Muscle of back (tissue), 13 donors: ENCODE measurements around the gene UBTF. TPM values are rescaled to one million over a fixed set of nuclear protein-coding genes. Genes with fewer than 3 reads are reported as not detected.

Experiments used
- DNase-seq, 3 donors: peaks; one replicate each; pipeline versions ENCODE4 v3.0.0 to v3.0.0-alpha.2; 2013
- long read RNA-seq, 9 donors: transcript quantifications; one replicate each; lab custom pipeline, GENCODE V29; 2026
- polyA plus RNA-seq, 10 donors: library from polyadenylated mRNA; unstranded; fragments of 120-200 nt; gene quantifications; one replicate each; pipeline ENCODE4 v1.2.1, GENCODE V29; 2013; ENCODE audit not compliant: insufficient read length in 10 of 10

Gene UBTF
- polyA plus RNA-seq, result 10 to 100 TPM; 60.2 to 92.2 (median 72.2) TPM
- long read RNA-seq, donor 1, full-length matches to known transcripts, result 3 of 9 reads
- long read RNA-seq, donor 1, partial matches to known transcripts, result 6 of 9 reads
- long read RNA-seq, donor 1, other reads (novel, unspliced or antisense), result 0 of 9 reads
- long read RNA-seq, donor 2, partial matches to known transcripts, result 0 of 1 reads
- long read RNA-seq, donor 2, other reads (novel, unspliced or antisense), result 0 of 1 reads
- long read RNA-seq, donor 3, result 0 reads
- long read RNA-seq, donor 4, partial matches to known transcripts, result 0 of 2 reads
- long read RNA-seq, donor 4, other reads (novel, unspliced or antisense), result 0 of 2 reads
- long read RNA-seq, donor 5, full-length matches to known transcripts, result 5 of 5 reads
- long read RNA-seq, donor 5, partial matches to known transcripts, result 0 of 5 reads
- long read RNA-seq, donor 5, other reads (novel, unspliced or antisense), result 0 of 5 reads
- long read RNA-seq, donor 6, full-length matches to known transcripts, result 3 of 11 reads
- long read RNA-seq, donor 6, partial matches to known transcripts, result 8 of 11 reads
- long read RNA-seq, donor 6, other reads (novel, unspliced or antisense), result 0 of 11 reads
- long read RNA-seq, donor 7, partial matches to known transcripts, result 13 of 16 reads
- long read RNA-seq, donor 7, other reads (novel, unspliced or antisense), result 0 of 16 reads
- long read RNA-seq, donor 8, full-length matches to known transcripts, result 4 of 4 reads
- long read RNA-seq, donor 8, partial matches to known transcripts, result 0 of 4 reads
- long read RNA-seq, donor 8, other reads (novel, unspliced or antisense), result 0 of 4 reads
- long read RNA-seq, donor 9, result 0 reads

DNA sequence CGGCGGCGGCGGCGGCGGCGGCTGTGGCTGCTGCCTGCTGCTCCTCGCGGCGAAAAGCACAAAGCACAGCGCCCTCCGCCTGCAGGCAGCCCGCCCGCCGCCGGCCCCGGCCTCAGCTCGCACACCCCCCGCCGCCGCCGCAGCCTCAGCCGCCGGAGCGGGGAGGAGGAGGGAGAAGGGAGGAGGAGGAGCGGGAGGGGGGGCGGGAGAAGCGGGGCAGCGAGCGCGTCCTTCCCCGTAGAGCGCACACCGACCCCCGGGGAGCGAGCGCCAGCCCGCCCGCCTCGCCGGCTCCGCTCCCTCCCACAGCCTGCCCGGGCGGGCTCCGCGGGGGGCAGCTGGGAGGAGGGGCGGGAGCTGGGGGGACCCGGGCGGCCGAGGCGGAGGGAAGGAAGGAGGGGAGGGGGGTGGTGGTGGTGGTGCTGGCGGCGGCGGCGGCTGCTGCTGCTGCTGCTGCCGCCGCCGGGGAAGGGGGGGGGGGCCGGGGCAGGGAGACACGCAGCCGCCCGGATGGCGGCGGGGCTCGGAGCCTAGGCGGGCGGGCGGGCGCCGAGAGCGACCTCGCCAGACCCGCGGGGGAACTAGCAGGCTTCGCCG lies at the start of gene UBTF:
TSS of gene UBTF (minus strand) at position 60 of the 597 bp plus-strand sequence. CDS start 1,446 bp downstream, outside the sequence.
- DNase-seq, result peak; percentile 74 to 86 (median 78)

DNA sequence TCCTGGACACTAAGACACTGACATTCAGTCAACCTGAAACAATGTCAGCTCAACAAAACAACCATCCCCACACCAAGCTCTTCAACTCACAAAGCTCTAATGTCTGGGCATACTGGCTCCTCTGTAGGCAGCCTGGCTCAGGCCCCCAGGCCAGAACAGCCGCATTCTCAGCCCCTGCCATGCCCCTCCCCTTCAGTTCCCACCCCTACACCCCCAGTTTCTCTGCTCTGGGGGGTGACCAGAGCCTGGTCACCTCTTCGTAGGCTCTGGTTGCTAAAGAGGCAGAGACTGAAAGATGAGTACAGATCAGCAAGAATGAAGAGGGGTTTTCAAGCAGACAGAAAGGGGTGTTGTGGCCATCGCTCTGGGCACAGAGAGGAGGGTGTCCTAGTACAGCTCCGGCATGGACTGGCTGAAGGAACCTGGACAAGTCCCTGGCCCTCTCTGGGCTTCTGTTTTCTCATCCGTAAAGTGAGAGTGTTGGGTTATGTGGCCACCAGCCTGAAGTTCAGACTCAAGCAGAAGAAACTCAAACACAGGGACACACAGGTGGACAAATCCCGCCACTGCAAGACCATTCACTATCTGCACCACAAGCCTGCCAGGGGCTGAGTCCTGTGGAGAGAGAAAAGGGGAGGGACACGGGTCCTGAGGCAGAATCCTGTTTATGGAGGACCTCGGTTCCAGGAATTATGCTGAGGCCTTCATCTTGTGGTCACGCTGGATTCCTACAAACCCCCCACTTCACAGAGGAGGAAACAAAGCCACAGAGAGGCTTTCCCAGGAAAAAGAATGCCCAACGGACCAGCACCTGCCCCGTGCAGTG lies 49.4 kb upstream of the UBTF start:
- no peak for DNase-seq

GRCh38 chr17:44267818-44268490 lies 48.5 kb upstream of the UBTF start, which contains the start of gene SLC4A1:
Gene SLC4A1 (minus strand): TSS chr17:44268135. CDS start chr17:44262866, 5,269 bp downstream.
- no peak for DNase-seq

DNA sequence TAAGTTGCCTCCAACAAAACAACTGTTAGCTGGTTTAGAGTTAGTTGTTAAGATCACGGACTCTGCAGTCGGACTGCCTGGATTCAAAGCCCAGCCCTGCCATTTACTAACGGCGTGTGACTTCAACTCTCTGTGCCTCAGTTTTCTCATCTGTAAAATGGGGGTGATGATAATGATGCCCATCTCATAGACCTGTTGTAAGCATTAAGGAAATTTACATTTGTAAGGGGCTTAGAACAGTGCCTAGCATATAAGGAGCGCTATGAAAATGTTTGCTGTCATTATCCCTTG lies 47.6 kb upstream of the UBTF start:
- DNase-seq, result no peak

DNA sequence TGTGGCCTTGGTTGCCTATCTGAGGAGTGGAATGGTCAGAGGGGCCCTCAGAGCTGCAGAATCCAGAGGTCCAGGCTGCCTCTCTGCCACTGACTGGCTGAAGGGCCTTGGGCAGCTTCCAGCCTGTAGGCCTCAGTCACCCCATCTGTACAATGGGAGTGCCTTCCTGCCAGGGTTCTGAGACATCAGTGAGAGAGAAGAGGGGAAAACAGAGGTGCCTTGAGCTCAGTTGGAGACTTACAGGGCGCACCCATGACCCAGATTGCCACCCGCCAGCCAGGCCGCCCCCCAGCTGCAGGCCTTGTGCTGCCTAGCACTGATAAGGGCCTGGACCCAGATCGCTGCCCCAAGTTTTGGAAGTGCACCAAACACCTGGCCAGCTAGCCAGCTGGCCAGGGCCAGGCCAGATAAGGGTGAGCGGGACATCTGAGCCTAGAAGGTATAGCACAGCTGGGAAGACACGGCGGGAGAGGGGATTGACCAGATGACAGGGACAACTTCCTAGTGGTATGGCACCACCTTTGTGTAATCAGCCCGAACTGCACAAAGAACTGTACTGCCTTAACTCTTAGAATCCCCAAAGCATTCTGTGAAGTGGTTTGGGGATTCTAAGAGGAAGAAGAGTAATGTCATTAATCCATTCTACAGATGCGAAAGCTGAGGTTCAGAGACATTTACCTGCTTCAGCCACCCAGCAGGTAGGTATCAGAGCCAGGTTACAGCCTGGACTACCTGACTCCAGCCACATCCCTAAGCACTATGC lies 47.1 kb upstream of the UBTF start:
- DNase-seq, result peak in 1 of 3 donors; percentile 39

DNA sequence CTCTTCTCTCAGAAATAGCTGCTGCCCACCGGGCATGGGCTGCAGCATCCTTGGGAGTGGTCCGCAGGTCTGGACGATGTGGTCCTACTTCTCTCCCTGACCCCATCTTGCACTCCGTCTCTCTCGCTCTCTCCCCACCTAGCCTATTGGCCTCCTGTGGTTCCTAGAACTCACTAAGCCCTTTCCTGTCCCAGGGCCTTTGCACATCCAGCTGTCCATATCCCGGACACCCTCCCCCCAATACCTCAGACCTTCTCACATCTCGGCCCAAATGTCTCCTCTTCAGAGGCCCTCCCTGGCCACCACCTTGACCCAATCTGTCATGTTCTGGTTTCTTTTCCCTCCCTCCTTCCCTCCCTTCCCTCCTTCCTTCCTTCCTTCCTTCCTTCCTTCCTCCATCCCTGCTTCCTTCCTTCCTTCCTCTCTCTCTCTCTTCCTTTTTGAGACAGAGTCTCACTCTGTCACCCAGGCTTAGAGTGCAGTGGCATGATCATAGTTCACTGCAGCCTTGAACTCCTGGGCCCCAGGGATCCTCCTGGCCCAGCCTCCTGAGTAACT lies 43.9 kb upstream of the UBTF start:
- DNase-seq, result no peak

GRCh38 chr17:44262654-44263225 lies 43.3 kb upstream of the UBTF start:
- no peak for DNase-seq

GRCh38 chr17:44260296-44260695 lies 40.8 kb upstream of the UBTF start:
- DNase-seq, result no peak

DNA sequence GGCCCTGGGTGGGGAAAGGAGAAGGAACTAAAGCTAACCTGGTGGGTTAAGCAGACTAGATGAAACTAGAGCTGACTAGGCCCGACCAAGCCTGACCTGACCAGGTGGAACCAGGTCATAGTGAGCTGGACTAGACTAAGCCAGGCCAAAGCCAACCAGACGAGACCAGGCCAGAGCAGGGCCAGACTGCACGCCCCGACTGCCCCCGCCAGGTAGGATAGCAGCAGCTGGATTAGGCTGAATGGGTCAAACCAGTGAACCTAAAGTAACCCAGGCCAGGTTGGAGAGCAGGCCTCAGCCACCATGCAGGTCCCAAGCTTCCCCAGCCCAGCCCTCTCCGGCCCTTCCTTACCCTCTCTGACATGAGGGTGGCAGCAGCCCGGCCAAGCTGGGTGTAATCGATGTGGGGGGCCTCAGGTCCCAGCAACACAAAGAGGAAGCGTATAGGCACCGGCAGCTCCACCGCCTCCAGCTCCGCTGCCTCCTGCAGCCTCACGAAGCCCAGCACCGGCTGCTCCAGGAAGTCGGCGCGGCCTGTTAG lies 39.4 kb upstream of the UBTF start:
- DNase-seq, result no peak

- no peak for DNase-seq
These were observed 38.6 kb upstream of the UBTF start for GRCh38 chr17:44257815-44258760.

- no peak for DNase-seq
These were observed 37.2 kb upstream of the UBTF start for GRCh38 chr17:44256671-44257070.

DNA sequence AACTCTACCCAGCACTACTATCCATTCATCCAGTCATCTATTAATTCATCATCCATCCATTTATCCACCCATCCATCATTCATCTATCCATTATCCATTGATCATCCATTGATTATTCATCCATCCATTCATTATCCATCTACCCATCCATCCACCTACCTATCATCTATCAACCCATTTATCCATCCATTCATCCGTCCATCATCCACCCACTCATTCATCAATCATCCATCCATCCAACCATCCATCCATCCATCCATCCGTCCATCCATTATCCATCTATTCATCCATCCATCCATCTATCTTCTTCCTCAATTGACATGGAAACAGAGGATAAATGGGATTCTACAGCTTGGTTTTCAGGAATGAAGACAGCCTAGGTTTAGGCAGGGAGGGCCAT lies 36.4 kb upstream of the UBTF start:
- no peak for DNase-seq

DNA sequence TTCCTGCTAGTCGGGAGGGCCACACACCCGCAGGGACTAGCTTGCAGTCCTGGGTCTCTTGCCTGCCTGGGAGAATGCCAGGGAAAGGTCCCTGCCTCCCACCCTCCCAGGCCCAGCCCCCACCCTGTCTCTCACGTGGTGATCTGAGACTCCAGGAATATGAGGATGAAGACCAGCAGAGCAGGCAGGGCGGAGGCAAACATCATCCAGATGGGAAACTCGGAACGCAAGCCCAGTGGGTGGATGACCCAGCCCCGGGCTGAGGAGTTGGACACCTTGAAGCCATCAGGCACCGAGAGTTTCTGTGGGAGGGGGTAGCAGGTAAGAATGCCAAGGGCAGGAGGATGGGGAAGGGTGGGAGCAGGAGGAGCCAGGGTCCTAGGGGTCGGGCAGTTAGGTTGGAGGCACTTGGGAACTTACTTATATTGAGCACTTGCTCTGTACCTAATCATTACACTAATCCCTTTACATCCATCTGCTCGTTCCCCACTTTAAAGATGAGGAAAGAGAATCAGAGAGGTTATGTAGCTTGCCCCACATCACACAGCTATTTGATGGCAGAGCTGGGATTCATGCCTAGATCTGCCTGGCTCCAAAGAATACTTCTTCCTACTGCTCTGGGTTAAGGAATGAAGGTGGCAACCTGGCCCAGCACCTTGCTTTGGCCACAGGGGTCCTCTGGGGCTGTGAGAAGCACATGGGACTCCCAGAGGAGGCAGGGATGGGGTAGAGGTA lies 35.1 kb upstream of the UBTF start:
- no peak for DNase-seq

- no peak for DNase-seq
These were observed 33.5 kb upstream of the UBTF start for GRCh38 chr17:44253006-44253405.

- DNase-seq, result no peak
These were observed 31.6 kb upstream of the UBTF start for GRCh38 chr17:44251062-44251461.

- DNase-seq, result no peak
These were observed 30.2 kb upstream of the UBTF start for GRCh38 chr17:44249501-44250246.
